ENCODE data around the gene BPIFB6.
"Not testable (repeated sequence)": the region's sequence is repeated elsewhere in the genome, so short reads cannot be mapped to it uniquely, and the experiment has no call there.

Gene BPIFB6

GRCh38 chr20:33030569-33030968 is 879 bp upstream of the BPIFB6 start:
- no peak for DNase-seq

GRCh38 chr20:33032555-33032954 is 1.1 kb downstream of the BPIFB6 start:
- no peak for DNase-seq

GRCh38 chr20:33033381-33033780 is 1.9 kb downstream of the BPIFB6 start:
- no peak for DNase-seq

- DNase-seq, result no peak
These were observed 2.7 kb downstream of the BPIFB6 start for GRCh38 chr20:33034115-33034514.

- no peak for DNase-seq
These were observed 3.5 kb downstream of the BPIFB6 start for GRCh38 chr20:33034901-33035492.

- DNase-seq, result no peak
These were observed 6.0 kb downstream of the BPIFB6 start for GRCh38 chr20:33037456-33037855.

- no peak for DNase-seq
These were observed 6.8 kb downstream of the BPIFB6 start for GRCh38 chr20:33038243-33038642.

- DNase-seq, result no peak
These were observed 11.0 kb downstream of the BPIFB6 start for GRCh38 chr20:33042430-33042829.

- no peak for DNase-seq
These were observed 11.7 kb downstream of the BPIFB6 start for GRCh38 chr20:33042983-33043730.

GRCh38 chr20:33043731-33044181 is 12.3 kb downstream of the BPIFB6 start:
- DNase-seq, result no peak

GRCh38 chr20:33045129-33045721 is 13.8 kb downstream of the BPIFB6 start:
- not testable (repeated sequence) for DNase-seq

GRCh38 chr20:33046412-33046811 is 15.0 kb downstream of the BPIFB6 start:
- no peak for DNase-seq

- DNase-seq, result no peak
These were observed 19.9 kb downstream of the BPIFB6 start for GRCh38 chr20:33051333-33051732.

GRCh38 chr20:33053291-33054106 is 22.1 kb downstream of the BPIFB6 start, which contains the start of gene BPIFB3:
Gene BPIFB3 (plus strand): TSS chr20:33053903. CDS start chr20:33055436, 1,533 bp downstream.
- DNase-seq, result no peak

GRCh38 chr20:33054381-33054780 is 22.9 kb downstream of the BPIFB6 start:
- no peak for DNase-seq

GRCh38 chr20:33054791-33055190 is 23.3 kb downstream of the BPIFB6 start:
- no peak for DNase-seq

- no peak for DNase-seq
These were observed 27.7 kb downstream of the BPIFB6 start for GRCh38 chr20:33059136-33059535.

GRCh38 chr20:33059741-33060390 is 28.4 kb downstream of the BPIFB6 start:
- DNase-seq, result no peak

GRCh38 chr20:33061658-33062028 is 30.2 kb downstream of the BPIFB6 start:
- no peak for DNase-seq

GRCh38 chr20:33062105-33062824 is 30.8 kb downstream of the BPIFB6 start:
- no peak for DNase-seq

GRCh38 chr20:33062825-33063149 is 31.3 kb downstream of the BPIFB6 start:
- no peak for DNase-seq

GRCh38 chr20:33063271-33063670 is 31.8 kb downstream of the BPIFB6 start:
- no peak for DNase-seq

All from NCI-H1105 (cell line).